AG04450 (cell line): ENCODE results near the gene PRKG1. TPM values are rescaled to one million over a fixed set of nuclear protein-coding genes. Genes with fewer than 3 reads are reported as not detected.

Experiments
- CTCF ChIA-PET: fragments of 300-600, 350-600 bp; formaldehyde crosslinking; extraction: SDS; loops from one replicate; lab custom pipeline; 2022; ENCODE audit warnings: antibody characterized with exemption, inconsistent platforms; lab: Charles Lee
- POLR2A ChIA-PET: fragments of 350-600 bp; formaldehyde crosslinking; extraction: SDS; loops from one replicate; lab custom pipeline; 2021; ENCODE audit warnings: antibody characterized with exemption, inconsistent platforms; lab: Yijun Ruan, JAX
- DNase-seq: peaks from one replicate; pipeline ENCODE4 v3.0.0-alpha.2; 2011; ENCODE audit warnings: low read depth, low spot score
- H3K27ac ChIP-seq: one replicate; pipeline ENCODE4 v1.5.1; 2012; ENCODE audit warnings: low read depth, low read length, control low read depth
- H3K27me3 ChIP-seq: one replicate; pipeline ENCODE4 v1.6.0; 2012; ENCODE audit warnings: low read length; ENCODE audit not compliant: control insufficient read depth, insufficient read depth
- H3K4me3 ChIP-seq: 2 replicates; pipeline ENCODE4 v1.5.1; 2011; ENCODE audit warnings: mild to moderate bottlenecking, low read depth, low read length, control low read depth
- H3K9me3 ChIP-seq: 2 replicates; pipeline ENCODE4 v1.5.1; 2012; ENCODE audit warnings: low read length; ENCODE audit not compliant: control insufficient read depth, insufficient read depth
- CTCF ChIP-seq: IDR thresholded peaks from 2 replicates; pipeline ENCODE4 v1.5.1; 2011; ENCODE audit warnings: low read depth, low read length, control low read depth, inconsistent platforms
- polyA plus RNA-seq: library from polyadenylated mRNA; depleted of rRNA; stranded (reverse); fragments of >200 nt; gene quantifications from 2 replicates; pipeline ENCODE4 v1.2.3, GENCODE V29; 2011

The PRKG1 gene
- polyA plus RNA-seq, 1 experiment, result 19.0 TPM

GRCh38 chr10:51892313-51892712 is 818.0 kb downstream of the PRKG1 start:
- H3K27me3 ChIP-seq, result no peaks in the 10 kb centered on the region
- DNase-seq, result no peak
- no peaks in the 10 kb centered on the region for H3K9me3 ChIP-seq
- CTCF ChIA-PET, result no interaction called here
- TF ChIP-seq CTCF, result no peak
- H3K27ac ChIP-seq, result no peak overlapping the region
- POLR2A ChIA-PET, result no interaction called here
- H3K4me3 ChIP-seq, result no peak overlapping the region

- POLR2A ChIA-PET, result no interaction called here
- no peak for DNase-seq
- H3K4me3 ChIP-seq, result no peak overlapping the region
Observed at GRCh38 chr10:51892965-51893658, 818.8 kb downstream of the PRKG1 start.

GRCh38 chr10:51894771-51895578 is 820.7 kb downstream of the PRKG1 start:
- ChIA-PET CTCF (no interaction called here), POLR2A (no interaction called here)
- no peak overlapping the region for H3K4me3 ChIP-seq
- no peaks in the 10 kb centered on the region for H3K9me3 ChIP-seq
- no peaks in the 10 kb centered on the region for H3K27me3 ChIP-seq
- H3K27ac ChIP-seq, result no peak overlapping the region
- no peak for TF ChIP-seq CTCF
- peak; percentile 6 for DNase-seq

More at GRCh38 chr10:51892965-51893658, 818.8 kb downstream of the PRKG1 start:
- TF ChIP-seq CTCF, result no peak
- CTCF ChIA-PET, result no interaction called here
- no peaks in the 10 kb centered on the region for H3K27me3 ChIP-seq
- H3K9me3 ChIP-seq, result no peaks in the 10 kb centered on the region
- no peak overlapping the region for H3K27ac ChIP-seq

GRCh38 chr10:51896849-51897248 is 822.6 kb downstream of the PRKG1 start:
- peak; percentile 44 for DNase-seq
- H3K4me3 ChIP-seq, result no peak overlapping the region
- no peak for TF ChIP-seq CTCF
- no peak overlapping the region for H3K27ac ChIP-seq
- POLR2A ChIA-PET, result no interaction called here
- H3K9me3 ChIP-seq, result no peaks in the 10 kb centered on the region
- H3K27me3 ChIP-seq, result no peaks in the 10 kb centered on the region
- CTCF ChIA-PET, result interaction anchor here (0.9 to 1.2 kb wide), 2 partner anchors 17 to 40 kb away, joined by 3 read pairs; no protein-coding TSS in a partner anchor

- ChIA-PET POLR2A (no interaction called here), CTCF (interaction anchor here (0.5 kb wide), 1 partner anchor 130 kb away, joined by 3 read pairs; no protein-coding TSS in a partner anchor)
- no peak for DNase-seq
- H3K27me3 ChIP-seq, result no peaks in the 10 kb centered on the region
- TF ChIP-seq CTCF, result no peak
- no peaks in the 10 kb centered on the region for H3K9me3 ChIP-seq
- H3K27ac ChIP-seq, result no peak overlapping the region
- H3K4me3 ChIP-seq, result no peak overlapping the region
Observed at GRCh38 chr10:51897560-51897959, 823.3 kb downstream of the PRKG1 start.
